Neuronal stem cell (in vitro differentiated cells): ENCODE measurements around the gene RAPGEF2.

Experiments used
- DNase-seq: peaks from one replicate; pipeline ENCODE4 v3.0.0-alpha.2; 2013; ENCODE audit warnings: low spot score
- H2AFZ ChIP-seq: one replicate; pipeline ENCODE4 v1.6.1; 2013; ENCODE audit warnings: mild to moderate bottlenecking, low read length, inconsistent platforms
- H2AK5ac ChIP-seq: 2 replicates; pipeline ENCODE4 v1.6.1; 2013; ENCODE audit warnings: low read depth, mild to moderate bottlenecking, inconsistent platforms, low read length, moderate library complexity, mixed read lengths
- H2BK120ac ChIP-seq: 2 replicates; pipeline ENCODE4 v1.6.1; 2013; ENCODE audit warnings: low read depth, mild to moderate bottlenecking, inconsistent platforms, low read length, moderate library complexity, mixed read lengths
- H2BK12ac ChIP-seq: one replicate; pipeline ENCODE4 v1.6.1; 2013; ENCODE audit warnings: low read length, inconsistent platforms
- H2BK15ac ChIP-seq: 2 replicates; pipeline ENCODE4 v1.6.1; 2013; ENCODE audit warnings: mild to moderate bottlenecking, low read length, inconsistent platforms, mixed read lengths
- H2BK5ac ChIP-seq: one replicate; pipeline ENCODE4 v1.6.1; 2013; ENCODE audit warnings: inconsistent platforms, mild to moderate bottlenecking, low read length, moderate library complexity
- H3K14ac ChIP-seq: one replicate; pipeline ENCODE4 v1.6.1; 2013; ENCODE audit warnings: low read length, inconsistent platforms
- H3K18ac ChIP-seq: 2 replicates; pipeline ENCODE4 v1.6.1; 2013; ENCODE audit warnings: low read length, inconsistent platforms
- H3K23ac ChIP-seq: 2 replicates; pipeline ENCODE4 v1.6.1; 2013; ENCODE audit warnings: low read depth, mild to moderate bottlenecking, mixed read lengths, low read length, inconsistent platforms; ENCODE audit not compliant: poor library complexity
- H3K27ac ChIP-seq: replicated peaks from 3 replicates; pipeline ENCODE4 v1.5.1; 2013; ENCODE audit warnings: low read length, inconsistent platforms
- H3K27me3 ChIP-seq, 3 experiments: 2 replicates each; pipeline ENCODE4 v1.6.1; 2013; ENCODE audit warnings: low read length in 3 of 3, mild to moderate bottlenecking in 2 of 3, inconsistent platforms in 1 of 3, low read depth in 1 of 3, mixed read lengths in 1 of 3, moderate library complexity in 1 of 3; ENCODE audit not compliant: control insufficient read depth in 3 of 3, insufficient read depth in 3 of 3
- H3K36me3 ChIP-seq, 2 donors: replicated peaks in 1 of 2; 2 replicates each; pipeline ENCODE4 v1.6.1; 2013; ENCODE audit warnings: low read length in 2 of 2; ENCODE audit not compliant: control insufficient read depth in 2 of 2, insufficient read depth in 2 of 2
- H3K4ac ChIP-seq: 2 replicates; pipeline ENCODE4 v1.6.1; 2013; ENCODE audit warnings: inconsistent platforms, mild to moderate bottlenecking, low read length, moderate library complexity
- H3K4me1 ChIP-seq, 2 donors: 1 replicate in 1 of 2; 2 replicates in 1 of 2; pipeline ENCODE4 v1.6.1; 2013; ENCODE audit warnings: low read length in 2 of 2, low read depth in 1 of 2; ENCODE audit not compliant: control insufficient read depth in 2 of 2, insufficient read depth in 1 of 2
- H3K4me2 ChIP-seq: one replicate; pipeline ENCODE4 v1.6.1; 2013; ENCODE audit warnings: mild to moderate bottlenecking, low read length, inconsistent platforms; ENCODE audit not compliant: insufficient read depth, poor library complexity, severe bottlenecking
- H3K4me3 ChIP-seq, 2 donors: 2 replicates each; pipeline ENCODE4 v1.5.1; 2013; ENCODE audit warnings: low read length in 2 of 2, mild to moderate bottlenecking in 2 of 2, inconsistent platforms in 1 of 2, moderate library complexity in 1 of 2
- H3K79me1 ChIP-seq: one replicate; pipeline ENCODE4 v1.6.1; 2013; ENCODE audit warnings: low read depth, mild to moderate bottlenecking, inconsistent platforms, low read length, moderate library complexity
- H3K9ac ChIP-seq: one replicate; pipeline ENCODE4 v1.6.1; 2013; ENCODE audit warnings: mild to moderate bottlenecking, low read depth, low read length, inconsistent platforms; ENCODE audit not compliant: poor library complexity
- H3K9me3 ChIP-seq, 2 donors: replicated peaks in 1 of 2; 2 replicates each; pipeline versions ENCODE3 to v1.6.1; 2013; ENCODE audit warnings: low read length in 2 of 2, mild to moderate bottlenecking in 2 of 2, inconsistent platforms in 1 of 2, low read depth in 1 of 2, mixed read lengths in 1 of 2, moderate library complexity in 1 of 2; ENCODE audit not compliant: control insufficient read depth in 2 of 2, insufficient read depth in 1 of 2
- H4K8ac ChIP-seq: one replicate; pipeline ENCODE4 v1.6.1; 2013; ENCODE audit warnings: low read depth, mild to moderate bottlenecking, inconsistent platforms, low read length, moderate library complexity
- H4K91ac ChIP-seq: one replicate; pipeline ENCODE4 v1.6.1; 2013; ENCODE audit warnings: low read length, low read depth, mild to moderate bottlenecking, inconsistent platforms; ENCODE audit not compliant: poor library complexity
- WGBS, 2 donors: extraction: QIAGEN DNeasy Blood & Tissue Kit; methylation state at CpG; one replicate each; pipeline ENCODE4 v1.1.7; 2013; ENCODE audit warnings: missing lambda C conversion rate in 2 of 2, mixed read lengths in 1 of 2; ENCODE audit not compliant: insufficient read length in 2 of 2, insufficient replicate concordance in 1 of 2; ENCODE audit errors: extremely low coverage in 2 of 2; 5-methylcytosine and 5-hydroxymethylcytosine counted together

The RAPGEF2 gene

DNA sequence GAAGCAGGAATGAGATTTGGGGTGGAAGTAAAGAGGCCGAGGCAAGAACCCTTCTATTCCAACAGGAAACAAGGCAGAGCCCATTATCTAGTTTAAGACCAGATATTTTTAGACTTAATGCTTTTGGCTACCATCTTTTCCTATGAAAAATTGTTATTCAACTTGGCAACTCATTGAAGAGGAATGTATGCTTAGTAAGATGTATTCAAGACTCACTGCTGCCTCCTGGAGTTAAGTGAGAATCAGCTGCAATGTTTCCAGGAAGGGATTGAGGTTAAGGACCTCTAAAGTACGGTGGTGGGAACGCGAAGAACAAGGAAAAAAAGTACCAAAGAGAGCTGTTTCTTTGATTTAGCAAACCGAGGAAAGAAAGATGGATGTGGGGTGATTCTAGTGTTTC is 89.1 kb downstream of the RAPGEF2 start:
- Histone ChIP-seq H3K4me3 (no peak overlapping the region), H3K79me1 (no peaks in the 10 kb centered on the region), H3K9ac (peak overlapping the region; percentile 21), H4K91ac (no peak overlapping the region), H2AFZ (no peak overlapping the region), H3K27ac (no peak overlapping the region), H2BK15ac (no peak overlapping the region), H2BK12ac (no peak overlapping the region), H2BK5ac (no peak overlapping the region), H3K27me3 (no peaks in the 10 kb centered on the region), H3K23ac (no peak overlapping the region), H3K4me2 (no peak overlapping the region), H4K8ac (no peak overlapping the region), H2BK120ac (no peak overlapping the region), H3K36me3 (peaks cover 2 to 6% of the 10 kb centered on the region in 2 donors), H3K4ac (no peak overlapping the region), H2AK5ac (no peak overlapping the region), H3K18ac (no peak overlapping the region), H3K4me1 (no peaks in the 10 kb centered on the region), H3K9me3 (no peaks in the 10 kb centered on the region), H3K14ac (no peak overlapping the region)
- no CpG with 5 or more reads among the region's 5 CpGs for WGBS, 2 donors
- DNase-seq = no peak

DNA sequence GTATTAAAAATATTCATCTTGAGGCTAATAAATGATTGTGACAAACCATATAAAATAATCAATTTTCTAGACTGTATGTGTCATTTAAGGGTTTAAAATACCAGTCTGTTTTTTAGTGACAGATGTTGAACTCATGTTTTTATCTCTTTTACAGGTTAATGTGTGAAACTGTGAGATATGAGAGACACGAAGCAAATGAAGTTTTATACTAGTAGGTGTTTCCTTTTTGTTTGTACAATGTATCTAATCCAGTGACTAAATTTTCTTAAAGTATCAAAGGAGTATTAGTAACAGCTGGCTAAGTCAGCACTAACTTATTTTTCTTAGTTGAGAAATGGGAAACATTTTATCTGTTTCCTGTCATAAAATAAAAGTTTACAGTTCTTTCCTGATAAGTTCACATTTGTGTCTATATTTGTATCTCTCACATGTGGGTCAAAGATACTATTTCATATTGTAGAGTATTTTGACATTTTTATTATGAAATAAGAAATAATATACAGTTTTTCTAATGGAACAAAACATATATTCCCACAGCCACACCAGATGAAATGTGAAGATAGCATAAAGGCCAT is 90.3 kb downstream of the RAPGEF2 start:
- H3K27ac ChIP-seq = no peak overlapping the region
- no peak for DNase-seq
- no peak overlapping the region for H3K23ac ChIP-seq
- no peaks in the 10 kb centered on the region for H3K9me3 ChIP-seq
- H2BK5ac ChIP-seq = no peak overlapping the region
- H3K36me3 ChIP-seq = peaks cover 2 to 6% of the 10 kb centered on the region in 2 donors
- no peak overlapping the region for H3K4me3 ChIP-seq
- no peak overlapping the region for H2BK15ac ChIP-seq
- H3K27me3 ChIP-seq = no peaks in the 10 kb centered on the region
- no peak overlapping the region for H2BK12ac ChIP-seq
- H3K4me2 ChIP-seq = no peak overlapping the region
- no peak overlapping the region for H3K14ac ChIP-seq
- no CpG with 5 or more reads among the region's 1 CpG for WGBS, 2 donors
- no peak overlapping the region for H3K18ac ChIP-seq
- H2AFZ ChIP-seq = no peak overlapping the region
- H2AK5ac ChIP-seq = no peak overlapping the region
- H3K79me1 ChIP-seq = no peaks in the 10 kb centered on the region
- no peak overlapping the region for H3K9ac ChIP-seq
- no peak overlapping the region for H4K8ac ChIP-seq
- no peaks in the 10 kb centered on the region for H3K4me1 ChIP-seq
- H3K4ac ChIP-seq = no peak overlapping the region
- no peak overlapping the region for H2BK120ac ChIP-seq
- H4K91ac ChIP-seq = no peak overlapping the region

DNA sequence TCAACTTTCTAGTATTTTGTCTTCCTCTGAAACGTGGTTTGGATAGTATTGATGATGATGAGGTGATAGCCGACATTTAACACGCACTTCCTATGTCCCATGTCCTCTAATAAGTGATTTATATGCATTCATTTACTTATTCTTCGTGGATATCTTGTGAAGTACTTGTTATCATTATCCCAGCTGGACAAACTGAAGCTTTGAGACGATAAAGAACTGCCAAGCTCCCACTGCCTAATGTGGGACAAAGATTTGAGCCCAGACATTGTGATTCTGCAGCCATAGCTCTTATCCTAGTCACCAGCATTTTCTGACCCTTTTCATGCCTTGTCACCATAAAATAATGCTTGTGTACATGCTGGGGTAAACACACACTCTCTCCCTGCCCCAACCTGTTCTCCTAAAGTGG is 92.5 kb downstream of the RAPGEF2 start:
- Histone ChIP-seq H3K23ac (no peak overlapping the region), H3K4me2 (no peak overlapping the region), H2BK5ac (no peak overlapping the region), H3K79me1 (no peaks in the 10 kb centered on the region), H3K4ac (no peak overlapping the region), H2AFZ (no peak overlapping the region), H4K8ac (no peak overlapping the region), H2BK12ac (no peak overlapping the region), H3K4me1 (no peaks in the 10 kb centered on the region), H3K9me3 (no peaks in the 10 kb centered on the region), H4K91ac (no peak overlapping the region), H2BK120ac (no peak overlapping the region), H3K27me3 (no peaks in the 10 kb centered on the region), H3K4me3 (no peak overlapping the region), H2BK15ac (no peak overlapping the region), H2AK5ac (no peak overlapping the region), H3K14ac (no peak overlapping the region), H3K9ac (no peak overlapping the region), H3K18ac (no peak overlapping the region), H3K36me3 (peaks cover 2 to 6% of the 10 kb centered on the region in 2 donors), H3K27ac (no peak overlapping the region)
- DNase-seq = no peak
- WGBS, 2 donors = no CpG with 5 or more reads among the region's 5 CpGs

DNA sequence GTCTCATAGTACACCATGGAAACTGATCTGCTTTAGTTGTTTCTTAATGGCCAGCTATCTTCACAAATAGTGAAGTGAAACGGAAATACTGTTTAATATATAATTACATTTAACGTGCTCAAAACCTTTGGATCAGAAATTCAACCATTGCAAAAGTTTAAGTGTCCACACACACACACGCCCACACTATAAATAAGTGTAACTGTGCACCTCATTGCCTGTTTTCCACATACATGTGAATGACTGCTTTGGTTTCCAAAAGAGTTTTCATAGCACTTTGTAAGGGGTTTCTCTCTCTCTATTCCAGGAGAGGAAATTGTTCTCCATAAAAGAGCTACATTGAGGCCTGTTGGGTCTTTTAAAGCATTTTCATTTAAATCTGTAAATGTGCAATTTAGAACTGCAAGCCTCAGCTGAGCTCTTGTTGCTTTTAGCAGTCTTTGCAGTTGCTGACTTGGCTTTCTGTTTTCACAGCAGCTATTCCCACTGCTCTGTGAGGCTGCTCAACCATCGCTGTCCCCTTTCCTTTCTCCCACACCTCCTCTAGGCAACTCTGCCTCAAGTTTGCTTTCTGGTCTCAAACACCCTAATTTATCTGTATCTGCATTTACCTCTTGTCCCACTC is 94.5 kb downstream of the RAPGEF2 start:
- H3K36me3 ChIP-seq = peaks cover 2 to 6% of the 10 kb centered on the region in 2 donors
- DNase-seq = no peak
- no peaks in the 10 kb centered on the region for H3K79me1 ChIP-seq
- no peak overlapping the region for H3K27ac ChIP-seq
- no peak overlapping the region for H4K8ac ChIP-seq
- no peak overlapping the region for H3K14ac ChIP-seq
- no peak overlapping the region for H2AK5ac ChIP-seq
- H2BK120ac ChIP-seq = no peak overlapping the region
- H3K18ac ChIP-seq = no peak overlapping the region
- H2AFZ ChIP-seq = no peak overlapping the region
- H3K9ac ChIP-seq = no peak overlapping the region
- no peak overlapping the region for H4K91ac ChIP-seq
- H3K4me1 ChIP-seq = no peaks in the 10 kb centered on the region
- no peak overlapping the region for H3K4me3 ChIP-seq
- H3K4ac ChIP-seq = no peak overlapping the region
- peaks cover 0 to 2% of the 10 kb centered on the region in 2 donors for H3K9me3 ChIP-seq
- H2BK12ac ChIP-seq = no peak overlapping the region
- H3K23ac ChIP-seq = no peak overlapping the region
- no peaks in the 10 kb centered on the region for H3K27me3 ChIP-seq
- no peak overlapping the region for H2BK15ac ChIP-seq
- no peak overlapping the region for H3K4me2 ChIP-seq
- H2BK5ac ChIP-seq = no peak overlapping the region
- no CpG with 5 or more reads among the region's 4 CpGs for WGBS, 2 donors
